GM18909 (cell line): Measurements from ENCODE around the gene ATP5PD.

Source experiments
- ATAC-seq: cut with Tn5 transposase; IDR thresholded peaks from one replicate; pipeline ENCODE4 v1.9.1; 2021; ENCODE audit warnings: mild to moderate bottlenecking; ENCODE audit not compliant: unreplicated experiment, poor library complexity

The ATP5PD gene

GRCh38 chr17:75001915-75002843 lies 44.6 kb downstream of the ATP5PD start:
- ATAC-seq, result no peak

GRCh38 chr17:74999523-74999922 lies 47.2 kb downstream of the ATP5PD start:
- ATAC-seq, result no peak

DNA sequence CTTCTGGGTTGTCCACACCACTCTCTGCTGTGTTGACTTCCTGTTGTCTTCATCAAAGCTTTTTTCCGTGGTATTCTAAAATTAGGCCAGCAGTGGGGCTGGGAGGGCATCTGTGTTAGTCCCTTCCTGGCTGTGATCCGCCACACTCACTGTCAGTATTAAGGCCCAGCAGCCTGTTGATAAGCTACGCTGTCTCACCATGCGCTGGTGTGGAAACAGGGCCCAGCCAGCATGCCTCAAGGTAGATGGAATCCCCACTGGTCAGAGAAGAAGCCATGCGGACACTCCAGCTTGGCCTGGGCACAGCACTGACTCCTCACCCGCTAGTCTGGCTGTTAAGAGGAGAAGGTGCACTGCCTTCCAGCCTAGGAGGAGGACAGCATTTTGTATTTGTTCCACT lies 48.0 kb downstream of the ATP5PD start:
- ATAC-seq, result no peak

DNA sequence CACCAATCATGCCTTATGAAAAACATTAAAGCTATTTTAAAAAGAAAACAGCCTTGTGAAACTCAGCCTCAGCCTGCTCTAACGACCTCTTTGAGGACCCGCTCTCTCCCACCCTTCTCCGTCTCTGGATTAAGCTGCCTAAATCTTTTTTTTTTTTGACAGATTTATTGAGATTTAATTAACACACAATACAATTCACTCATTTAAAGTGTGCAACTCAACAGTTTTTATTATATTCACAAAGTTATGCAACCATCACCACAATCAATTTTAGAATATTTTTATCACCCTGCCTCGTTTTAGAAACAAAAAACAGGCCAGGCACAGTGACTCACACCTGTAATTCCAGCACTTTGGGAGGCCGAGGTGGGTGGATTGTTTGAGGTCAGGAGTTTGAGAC lies 50.9 kb downstream of the ATP5PD start:
- ATAC-seq, result no peak

DNA sequence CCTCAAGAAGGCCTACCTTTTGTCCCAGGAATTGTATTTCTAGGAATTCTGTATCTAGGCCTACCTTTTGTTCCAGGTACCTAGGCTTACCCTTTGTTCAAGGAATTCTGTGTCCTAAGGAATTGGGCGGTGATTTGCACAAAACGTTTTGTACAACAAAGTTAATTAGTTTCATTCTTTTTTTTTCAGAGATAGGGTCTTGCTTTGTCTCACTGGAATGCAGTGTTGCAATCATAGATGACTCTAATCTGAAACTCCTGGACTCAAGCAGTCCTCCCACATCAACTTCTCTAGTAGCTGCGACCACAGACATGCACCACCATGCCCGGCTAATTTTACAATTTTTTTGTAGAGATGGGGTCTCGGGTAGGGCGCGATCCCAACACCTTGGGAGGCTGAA lies 52.3 kb downstream of the ATP5PD start:
- no peak for ATAC-seq

- ATAC-seq, result no peak
Measured at GRCh38 chr17:74992223-74992622, 54.5 kb downstream of the ATP5PD start.

DNA sequence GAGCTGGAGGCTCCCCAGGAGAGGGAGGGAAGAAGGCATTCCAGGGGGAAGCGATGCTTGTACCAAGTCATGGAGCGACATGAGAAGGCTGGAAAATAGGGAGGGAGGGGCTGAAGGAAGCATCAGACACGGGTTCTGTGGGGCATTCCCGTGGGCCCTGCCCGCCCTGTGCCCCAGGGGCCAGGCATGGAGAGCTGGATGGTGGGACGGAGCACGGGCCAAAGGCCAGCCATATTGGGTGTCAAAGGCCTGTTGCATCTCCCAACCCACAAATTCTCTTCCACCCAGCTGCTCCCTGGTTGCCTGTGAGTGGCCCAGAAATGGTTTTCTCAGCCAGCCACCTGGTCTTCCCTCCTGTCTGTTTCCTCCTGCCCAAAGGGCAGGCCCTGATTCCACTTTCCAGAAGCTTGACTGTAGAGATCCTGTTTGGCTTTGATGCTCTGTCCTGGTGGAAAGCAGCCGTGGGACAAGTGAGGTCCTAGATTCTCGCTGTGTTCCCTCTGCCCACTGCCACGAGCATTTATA lies 56.1 kb downstream of the ATP5PD start:
- no peak for ATAC-seq
